GM23248 (cell line): Measurements from ENCODE around the gene ZNF175. TPM values are rescaled to one million over a fixed set of nuclear protein-coding genes. Genes with fewer than 3 reads are reported as not detected.
A peak's percentile ranks its signal among the peaks of the same experiment; 100 is the strongest.

Experiments used
- DNase-seq: peaks from one replicate; pipeline ENCODE4 v3.0.0-alpha.2; 2015
- H2AFZ ChIP-seq: fragments of 200-600 bp; sonication (generic); 2 replicates; pipeline ENCODE4 v1.6.1; 2016; ENCODE audit warnings: antibody characterized with exemption
- H3F3A ChIP-seq: fragments of 200-600 bp; sonication (generic); 2 replicates; pipeline ENCODE4 v1.6.1; 2016; ENCODE audit warnings: mild to moderate bottlenecking, antibody characterized with exemption, mixed run types; ENCODE audit not compliant: insufficient read depth
- H3K27ac ChIP-seq: fragments of 200-600 bp; sonication (generic); 2 replicates; pipeline ENCODE4 v1.5.1; 2016; ENCODE audit warnings: mild to moderate bottlenecking
- H3K27me3 ChIP-seq: fragments of 200-600 bp; sonication (generic); replicated peaks from 2 replicates; pipeline ENCODE4 v1.6.1; 2016; ENCODE audit warnings: mild to moderate bottlenecking; ENCODE audit not compliant: insufficient read depth
- H3K36me3 ChIP-seq: fragments of 200-600 bp; sonication (generic); 2 replicates; pipeline ENCODE4 v1.6.1; 2016; ENCODE audit warnings: low read depth, mild to moderate bottlenecking
- H3K4me1 ChIP-seq: fragments of 200-600 bp; sonication (generic); 2 replicates; pipeline ENCODE4 v1.6.1; 2016; ENCODE audit warnings: mild to moderate bottlenecking; ENCODE audit not compliant: insufficient read depth
- H3K4me2 ChIP-seq: fragments of 200-600 bp; sonication (generic); one replicate; pipeline ENCODE4 v1.6.1; 2016; ENCODE audit warnings: mild to moderate bottlenecking; ENCODE audit not compliant: unreplicated experiment
- H3K4me3 ChIP-seq: fragments of 200-600 bp; sonication (generic); 2 replicates; pipeline ENCODE4 v1.5.1; 2016; ENCODE audit warnings: mild to moderate bottlenecking
- H3K79me2 ChIP-seq: fragments of 200-600 bp; sonication (generic); 2 replicates; pipeline ENCODE4 v1.6.1; 2016; ENCODE audit warnings: mild to moderate bottlenecking; ENCODE audit not compliant: insufficient read depth
- H3K9ac ChIP-seq: fragments of 200-600 bp; sonication (generic); 2 replicates; pipeline ENCODE4 v1.6.1; 2016; ENCODE audit warnings: mild to moderate bottlenecking
- H3K9me2 ChIP-seq: fragments of 200-600 bp; sonication (generic); 2 replicates; pipeline ENCODE4 v1.6.1; 2016; ENCODE audit warnings: mixed run types, mild to moderate bottlenecking, moderate library complexity; ENCODE audit not compliant: insufficient read depth
- H3K9me3 ChIP-seq: fragments of 200-600 bp; sonication (generic); one replicate; pipeline ENCODE4 v1.6.1; 2017; ENCODE audit warnings: low read depth
- H4K20me1 ChIP-seq: fragments of 200-600 bp; sonication (generic); 2 replicates; pipeline ENCODE4 v1.6.0; 2016; ENCODE audit not compliant: insufficient read depth
- EZH2 ChIP-seq: fragments of 200-600 bp; sonication (generic); IDR thresholded peaks from 2 replicates; pipeline ENCODE4 v1.6.1; 2018; ENCODE audit warnings: antibody characterized with exemption, mild to moderate bottlenecking; ENCODE audit not compliant: insufficient read depth, poor library complexity, severe bottlenecking
- EZH2phosphoT487 ChIP-seq: fragments of 200-600 bp; sonication (generic); IDR thresholded peaks from 2 replicates; pipeline ENCODE4 v1.6.1; 2018; ENCODE audit warnings: antibody characterized with exemption, moderate library complexity, mild to moderate bottlenecking, low read depth; ENCODE audit not compliant: insufficient read depth
- WGBS, 2 experiments: methylation state at CpG; one replicate each; pipeline ENCODE4 v1.1.6; 2015 to 2017; ENCODE audit warnings: low lambda C conversion rate in 2 of 2, low coverage in 1 of 2; ENCODE audit errors: missing lambda C conversion rate in 2 of 2; 5-methylcytosine and 5-hydroxymethylcytosine counted together
- in situ Hi-C: fragments of 300-500 bp; cut with MboI; formaldehyde crosslinking; loops from 2 replicates; pipeline ENCODE4 v1.15.0; 2020
- polyA plus RNA-seq: library from polyadenylated mRNA; unstranded; fragments of >200 nt; fragmentation: Nextera tagmentation; extraction: Ambion mirVana; gene quantifications from 2 replicates; pipeline ENCODE4 v1.2.1, GENCODE V29; 2016
- total RNA-seq: library from RNA; depleted of rRNA; stranded (reverse); fragments of >200 nt; shearing (Covaris generic); gene quantifications from 2 replicates; pipeline ENCODE4 v1.2.3, GENCODE V29; 2014

The ZNF175 gene
- total and polyA plus RNA-seq, 2 experiments from 2014 or later = 2.4 to 2.6 TPM

- peaks cover 19% of the 10 kb centered on the region for H3K79me2 ChIP-seq
- no peak overlapping the region for H3K4me3 ChIP-seq
- no peaks in the 10 kb centered on the region for H3K36me3 ChIP-seq
- no peak overlapping the region for H3K27ac ChIP-seq
- peaks cover 18% of the 10 kb centered on the region for H3F3A ChIP-seq
- TF ChIP-seq EZH2 (no peak), EZH2phosphoT487 (no peak)
- in situ Hi-C loops = no loop called here
- H3K9me2 ChIP-seq = no peaks in the 10 kb centered on the region
- H3K9me3 ChIP-seq = no peaks in the 10 kb centered on the region
- H3K4me1 ChIP-seq = peaks cover 14% of the 10 kb centered on the region
- H3K4me2 ChIP-seq = no peak overlapping the region
- no peak overlapping the region for H3K9ac ChIP-seq
- DNase-seq = peak; percentile 35
- no peaks in the 10 kb centered on the region for H3K27me3 ChIP-seq
- no peaks in the 10 kb centered on the region for H4K20me1 ChIP-seq
- WGBS, 2 experiments = 34 to 38% methylated on average over 1 of the region's 1 CpG
- H2AFZ ChIP-seq = no peak overlapping the region
These were observed 2.6 kb upstream of the ZNF175 start for GRCh38 chr19:51568456-51568855.

DNA sequence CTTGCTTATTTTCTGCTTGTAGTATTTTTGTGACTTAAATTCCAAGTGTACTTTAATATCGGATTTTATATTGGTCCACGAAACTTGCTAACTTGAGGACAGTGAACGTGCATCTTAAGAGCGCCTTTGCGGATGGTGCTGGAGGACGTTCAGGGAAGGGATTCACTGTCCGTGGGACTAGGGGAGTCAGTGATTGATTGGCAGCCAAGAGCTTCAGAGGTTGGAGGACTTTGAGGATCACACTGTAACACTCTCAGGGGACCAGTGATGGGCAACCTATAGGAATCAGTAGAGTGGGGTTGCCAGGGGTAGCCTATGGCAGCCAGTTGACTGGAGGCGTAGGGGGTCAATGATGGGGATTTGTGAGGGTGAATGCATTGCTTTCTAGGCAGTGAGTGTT is 516 bp downstream of the ZNF175 start:
- no peaks in the 10 kb centered on the region for H3K27me3 ChIP-seq
- H3K36me3 ChIP-seq = peaks cover 13% of the 10 kb centered on the region
- peak overlapping the region; percentile 94 for H3K4me3 ChIP-seq
- peaks cover 3% of the 10 kb centered on the region; the same call in 1 of the 2 replicates for H4K20me1 ChIP-seq
- in situ Hi-C loops = no loop called here
- no peaks in the 10 kb centered on the region for H3K9me3 ChIP-seq
- WGBS, 2 experiments = 2 to 3% methylated on average over 8 of the region's 8 CpGs
- H3F3A ChIP-seq = peaks cover 30% of the 10 kb centered on the region
- H3K4me2 ChIP-seq = peak overlapping the region; percentile 88
- peak overlapping the region; percentile 86 for H3K9ac ChIP-seq
- peaks cover 22% of the 10 kb centered on the region for H3K4me1 ChIP-seq
- peak overlapping the region; percentile 79 for H2AFZ ChIP-seq
- peak; percentile 56 for DNase-seq
- no peaks in the 10 kb centered on the region for H3K9me2 ChIP-seq
- H3K27ac ChIP-seq = peak overlapping the region; percentile 88
- TF ChIP-seq EZH2 (no peak), EZH2phosphoT487 (no peak)
- peaks cover 50% of the 10 kb centered on the region for H3K79me2 ChIP-seq

DNA sequence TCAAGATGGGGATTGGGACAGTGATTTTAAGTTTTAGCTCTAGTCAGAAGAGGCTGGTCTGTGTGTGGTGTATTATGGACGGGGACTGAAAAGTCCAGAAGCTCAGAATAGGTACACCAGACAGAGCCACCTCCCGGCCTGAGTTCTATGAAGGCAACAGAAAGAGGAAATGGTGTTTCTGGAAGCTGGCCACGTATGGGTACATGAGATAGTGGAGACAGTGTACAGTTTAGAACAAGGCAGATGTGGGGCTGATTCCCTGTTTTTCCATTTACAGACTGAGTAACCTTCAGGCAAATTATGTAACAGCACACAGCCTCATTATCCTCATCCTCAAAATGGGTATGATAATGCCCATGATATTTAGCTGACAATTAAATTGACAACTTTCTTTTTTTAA is 1.3 kb downstream of the ZNF175 start:
- TF ChIP-seq EZH2 = no peak
- TF ChIP-seq EZH2phosphoT487 = no peak
- peak overlapping the region; percentile 94 for H3K4me3 ChIP-seq
- peak overlapping the region; percentile 88 for H3K27ac ChIP-seq
- peaks cover 22% of the 10 kb centered on the region for H3K4me1 ChIP-seq
- H3K9me3 ChIP-seq = no peaks in the 10 kb centered on the region
- in situ Hi-C loops = no loop called here
- no peaks in the 10 kb centered on the region for H3K9me2 ChIP-seq
- no peaks in the 10 kb centered on the region for H3K27me3 ChIP-seq
- H4K20me1 ChIP-seq = peaks cover 3% of the 10 kb centered on the region; the same call in 1 of the 2 replicates
- 42 to 45% methylated on average over 3 of the region's 3 CpGs for WGBS, 2 experiments
- peaks cover 21% of the 10 kb centered on the region for H3K36me3 ChIP-seq
- peak overlapping the region; percentile 88 for H3K4me2 ChIP-seq
- no peak overlapping the region for H2AFZ ChIP-seq
- H3F3A ChIP-seq = peaks cover 30% of the 10 kb centered on the region
- peaks cover 58% of the 10 kb centered on the region for H3K79me2 ChIP-seq
- peak overlapping the region; percentile 86 for H3K9ac ChIP-seq
- DNase-seq = peak; percentile 35

DNA sequence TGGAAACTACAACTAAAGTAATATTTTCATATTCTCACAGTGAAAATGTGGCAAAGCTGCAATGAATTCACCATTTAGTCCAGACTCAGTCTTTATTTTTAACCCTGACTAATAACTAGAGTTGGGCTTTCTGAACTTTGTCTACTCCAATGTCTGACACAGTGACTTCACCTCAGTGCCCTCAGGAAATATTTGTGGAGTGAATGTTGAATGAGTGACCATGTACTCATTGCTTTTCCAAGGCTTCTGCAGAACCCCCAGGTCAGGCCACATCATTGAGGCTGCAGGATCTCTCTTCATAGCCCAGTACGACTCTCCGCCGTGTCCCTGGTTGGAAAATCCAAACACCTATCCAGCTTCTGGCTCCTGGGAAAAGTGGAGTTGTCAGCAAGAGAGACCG is 1.8 kb downstream of the ZNF175 start:
- Histone ChIP-seq H3K79me2 (peaks cover 61% of the 10 kb centered on the region), H3K27me3 (no peaks in the 10 kb centered on the region), H2AFZ (no peak overlapping the region), H3K9me2 (no peaks in the 10 kb centered on the region), H4K20me1 (peaks cover 3% of the 10 kb centered on the region; the same call in 1 of the 2 replicates), H3K27ac (peak overlapping the region; percentile 88), H3K4me3 (peak overlapping the region; percentile 94), H3F3A (peaks cover 30% of the 10 kb centered on the region), H3K9ac (peak overlapping the region; percentile 86), H3K4me1 (peaks cover 22% of the 10 kb centered on the region), H3K4me2 (peak overlapping the region; percentile 88), H3K36me3 (peaks cover 21% of the 10 kb centered on the region), H3K9me3 (no peaks in the 10 kb centered on the region)
- WGBS, 2 experiments = 21 to 23% methylated on average over 4 of the region's 4 CpGs
- TF ChIP-seq EZH2phosphoT487 = no peak
- no peak for TF ChIP-seq EZH2
- in situ Hi-C loops = no loop called here
- DNase-seq = peak; percentile 91

DNA sequence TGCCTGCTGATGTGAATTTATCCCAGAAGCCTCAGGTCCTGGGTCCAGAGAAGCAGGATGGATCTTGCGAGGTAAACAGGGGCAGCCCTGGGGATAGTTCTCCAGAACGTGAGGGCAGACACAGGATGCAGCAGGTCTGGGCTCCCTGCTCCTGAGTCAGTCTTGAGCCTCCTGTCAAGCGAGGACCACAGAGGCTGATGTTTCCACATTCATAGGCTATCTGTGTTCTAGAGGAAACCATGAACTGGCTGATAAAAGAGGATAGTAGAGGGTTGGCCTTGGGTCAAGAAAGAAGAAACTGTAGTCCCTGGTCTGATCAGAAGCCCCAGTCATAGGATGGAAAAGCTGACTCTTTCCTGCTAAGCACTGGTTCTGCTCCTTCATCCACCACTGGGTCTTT is 2.2 kb downstream of the ZNF175 start:
- Histone ChIP-seq H4K20me1 (peaks cover 3% of the 10 kb centered on the region; the same call in 1 of the 2 replicates), H3K79me2 (peaks cover 65% of the 10 kb centered on the region), H3F3A (peaks cover 30% of the 10 kb centered on the region), H3K9me2 (no peaks in the 10 kb centered on the region), H3K27ac (peak overlapping the region; percentile 88), H3K4me2 (peak overlapping the region; percentile 88), H3K9ac (peak overlapping the region; percentile 62), H3K9me3 (no peaks in the 10 kb centered on the region), H2AFZ (no peak overlapping the region), H3K27me3 (no peaks in the 10 kb centered on the region), H3K4me3 (peak overlapping the region; percentile 94), H3K36me3 (peaks cover 21% of the 10 kb centered on the region), H3K4me1 (peaks cover 22% of the 10 kb centered on the region)
- TF ChIP-seq EZH2 = no peak
- TF ChIP-seq EZH2phosphoT487 = no peak
- 38 to 41% methylated on average over 3 of the region's 3 CpGs for WGBS, 2 experiments
- peak; percentile 45 for DNase-seq
- in situ Hi-C loops = no loop called here
